Neuron (in vitro differentiated cells): ENCODE results near the gene AQP10.

Experiments
- H2AFZ ChIP-seq: one replicate; pipeline ENCODE4 v1.6.1; 2013; ENCODE audit warnings: low read depth, mild to moderate bottlenecking, inconsistent platforms, low read length, moderate library complexity
- H3K27me3 ChIP-seq: one replicate; pipeline ENCODE4 v1.6.1; 2013; ENCODE audit warnings: low read length; ENCODE audit not compliant: insufficient read depth
- H3K36me3 ChIP-seq: one replicate; pipeline ENCODE4 v1.6.1; 2013; ENCODE audit warnings: low read length; ENCODE audit not compliant: insufficient read depth
- H3K4me1 ChIP-seq: one replicate; pipeline ENCODE4 v1.6.1; 2013; ENCODE audit warnings: low read length; ENCODE audit not compliant: insufficient read depth
- H3K4me3 ChIP-seq: 2 replicates; pipeline ENCODE4 v1.5.1; 2013; ENCODE audit warnings: mild to moderate bottlenecking, low read length, moderate library complexity
- H3K9me3 ChIP-seq: one replicate; pipeline ENCODE4 v1.6.1; 2013; ENCODE audit warnings: low read length

Gene AQP10

GRCh38 chr1:154342836-154343472, 22.1 kb downstream of the AQP10 start:
- H3K4me3 ChIP-seq = no peak overlapping the region

GRCh38 chr1:154344977-154345837, 24.3 kb downstream of the AQP10 start:
- peaks cover 79% of the 10 kb centered on the region for H3K36me3 ChIP-seq
- no peak overlapping the region for H2AFZ ChIP-seq
- H3K27me3 ChIP-seq = no peaks in the 10 kb centered on the region
- H3K4me3 ChIP-seq = no peak overlapping the region
- no peaks in the 10 kb centered on the region for H3K4me1 ChIP-seq
- no peaks in the 10 kb centered on the region for H3K9me3 ChIP-seq

More at GRCh38 chr1:154342836-154343472, 22.1 kb downstream of the AQP10 start:
- no peaks in the 10 kb centered on the region for H3K9me3 ChIP-seq
- H2AFZ ChIP-seq = no peak overlapping the region
- H3K27me3 ChIP-seq = no peaks in the 10 kb centered on the region
- H3K4me1 ChIP-seq = no peaks in the 10 kb centered on the region
- H3K36me3 ChIP-seq = peaks cover 85% of the 10 kb centered on the region

GRCh38 chr1:154346276-154346917, 25.5 kb downstream of the AQP10 start:
- Histone ChIP-seq H3K4me1 (no peaks in the 10 kb centered on the region), H3K9me3 (no peaks in the 10 kb centered on the region), H2AFZ (no peak overlapping the region), H3K27me3 (no peaks in the 10 kb centered on the region), H3K4me3 (no peak overlapping the region), H3K36me3 (peaks cover 67% of the 10 kb centered on the region)

DNA sequence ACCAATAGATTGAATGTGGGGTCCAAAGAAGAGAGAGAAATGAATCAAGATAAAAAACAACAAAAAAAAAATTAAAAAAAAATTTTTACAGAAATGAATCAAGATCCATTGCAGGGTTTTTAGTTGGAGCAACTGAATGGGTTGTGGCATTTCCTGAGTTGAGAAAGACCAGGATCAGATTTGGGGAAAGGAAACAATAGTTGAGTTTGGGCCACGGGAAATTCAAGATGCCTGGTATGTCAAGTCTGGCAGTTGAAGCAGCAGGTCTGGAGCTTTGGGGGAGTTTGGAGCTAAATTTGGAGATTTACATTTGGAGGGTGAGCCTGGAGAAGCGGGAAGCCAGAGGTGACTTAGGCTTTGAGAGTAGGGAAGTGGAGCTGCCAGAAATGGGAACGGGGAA, 27.1 kb downstream of the AQP10 start:
- Histone ChIP-seq H3K4me1 (peaks cover 9% of the 10 kb centered on the region), H2AFZ (no peak overlapping the region), H3K4me3 (no peak overlapping the region), H3K36me3 (peaks cover 54% of the 10 kb centered on the region), H3K27me3 (no peaks in the 10 kb centered on the region), H3K9me3 (no peaks in the 10 kb centered on the region)

GRCh38 chr1:154348429-154349076, 27.7 kb downstream of the AQP10 start:
- H3K9me3 ChIP-seq = no peaks in the 10 kb centered on the region
- H3K4me3 ChIP-seq = no peak overlapping the region
- H2AFZ ChIP-seq = no peak overlapping the region
- no peaks in the 10 kb centered on the region for H3K27me3 ChIP-seq
- peaks cover 48% of the 10 kb centered on the region for H3K36me3 ChIP-seq
- peaks cover 15% of the 10 kb centered on the region for H3K4me1 ChIP-seq

DNA sequence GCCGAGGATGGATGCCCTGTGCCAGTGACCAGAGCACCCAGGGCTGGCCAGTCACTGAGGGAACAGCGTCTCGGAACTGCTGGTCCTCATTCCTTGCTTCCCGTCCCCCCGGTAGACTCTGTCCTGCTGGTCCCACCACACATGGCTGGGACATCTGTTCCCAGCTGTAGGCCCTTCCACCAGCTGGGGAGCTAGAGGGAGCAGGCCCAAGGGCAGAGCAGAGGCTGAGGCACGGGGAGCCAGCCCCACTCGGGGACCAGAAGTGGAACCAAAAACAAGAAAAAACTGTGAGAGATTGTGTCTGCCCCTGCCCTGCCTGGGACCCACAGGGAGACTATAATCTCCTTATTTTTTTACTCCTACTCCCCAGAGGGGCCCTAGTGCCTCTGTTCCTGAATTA, 28.2 kb downstream of the AQP10 start:
- Histone ChIP-seq H3K4me1 (peaks cover 20% of the 10 kb centered on the region), H3K36me3 (peaks cover 42% of the 10 kb centered on the region), H2AFZ (no peak overlapping the region), H3K4me3 (no peak overlapping the region), H3K9me3 (no peaks in the 10 kb centered on the region), H3K27me3 (no peaks in the 10 kb centered on the region)

GRCh38 chr1:154350383-154350782, 29.5 kb downstream of the AQP10 start:
- H2AFZ ChIP-seq = no peak overlapping the region
- H3K4me3 ChIP-seq = no peak overlapping the region
- peaks cover 22% of the 10 kb centered on the region for H3K4me1 ChIP-seq
- H3K27me3 ChIP-seq = no peaks in the 10 kb centered on the region
- H3K9me3 ChIP-seq = no peaks in the 10 kb centered on the region
- peaks cover 30% of the 10 kb centered on the region for H3K36me3 ChIP-seq

DNA sequence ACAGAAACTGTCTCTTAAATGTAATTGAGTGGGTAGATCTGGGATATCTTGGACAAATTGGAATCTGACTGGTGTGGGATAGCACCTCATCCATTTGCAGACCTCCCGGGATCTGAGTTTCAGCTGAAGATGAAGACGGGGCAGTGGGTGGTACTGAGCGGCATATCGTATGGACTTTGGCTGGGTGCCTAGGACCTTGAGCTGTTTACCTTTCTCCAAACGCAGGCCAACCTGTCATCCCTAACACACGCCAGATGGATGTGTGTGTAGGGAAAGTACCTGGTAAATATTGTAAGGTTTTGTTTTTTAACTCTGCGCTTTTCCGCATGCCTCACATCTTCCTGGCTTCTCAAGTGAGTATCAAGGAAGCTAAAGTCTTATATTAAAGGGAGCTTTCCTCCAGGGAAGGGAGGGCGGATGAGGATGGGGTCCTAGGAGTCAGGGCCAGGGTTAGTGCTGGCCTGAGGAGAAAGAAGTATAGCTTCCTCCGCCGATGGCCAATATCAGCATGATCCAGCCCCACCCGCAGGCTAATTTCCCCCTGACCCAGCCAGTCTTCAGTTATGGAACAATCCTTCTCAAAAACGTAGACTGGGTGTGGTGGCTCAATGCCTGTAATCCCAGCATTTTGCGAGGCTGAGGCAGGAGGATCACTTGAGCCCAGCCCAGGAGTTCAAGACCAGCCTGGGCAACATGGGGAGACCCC, 30.6 kb downstream of the AQP10 start:
- peaks cover 18% of the 10 kb centered on the region for H3K36me3 ChIP-seq
- no peak overlapping the region for H3K4me3 ChIP-seq
- H2AFZ ChIP-seq = no peak overlapping the region

DNA sequence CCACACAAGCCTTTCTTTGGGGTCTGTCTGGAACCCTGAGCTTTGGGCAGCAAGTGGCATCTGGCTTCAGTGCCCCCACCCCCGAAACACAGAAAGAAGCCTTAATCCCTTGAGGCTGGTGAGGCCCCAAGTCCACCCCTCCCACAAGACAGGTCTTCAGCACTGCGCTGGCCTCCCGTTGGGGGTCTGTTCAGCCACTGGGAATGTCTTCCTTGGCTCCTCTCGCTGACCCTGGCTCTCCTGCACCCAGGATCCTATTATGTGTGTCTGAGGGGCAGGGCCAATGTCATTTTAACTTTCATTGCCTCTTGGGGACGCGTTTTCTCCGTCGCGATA, 31.3 kb downstream of the AQP10 start:
- Histone ChIP-seq H3K4me1 (peaks cover 22% of the 10 kb centered on the region), H2AFZ (no peak overlapping the region), H3K9me3 (no peaks in the 10 kb centered on the region), H3K36me3 (peaks cover 15% of the 10 kb centered on the region), H3K27me3 (no peaks in the 10 kb centered on the region), H3K4me3 (no peak overlapping the region)

More for the DNA sequence above, 30.6 kb downstream of the AQP10 start:
- Histone ChIP-seq H3K27me3 (no peaks in the 10 kb centered on the region), H3K4me1 (peaks cover 22% of the 10 kb centered on the region), H3K9me3 (no peaks in the 10 kb centered on the region)

- Histone ChIP-seq H3K9me3 (no peaks in the 10 kb centered on the region), H3K27me3 (no peaks in the 10 kb centered on the region), H3K4me1 (peaks cover 22% of the 10 kb centered on the region), H3K4me3 (peak overlapping the region; percentile 11), H2AFZ (no peak overlapping the region), H3K36me3 (peaks cover 13% of the 10 kb centered on the region)
These were observed 31.9 kb downstream of the AQP10 start for GRCh38 chr1:154352581-154353459.

DNA sequence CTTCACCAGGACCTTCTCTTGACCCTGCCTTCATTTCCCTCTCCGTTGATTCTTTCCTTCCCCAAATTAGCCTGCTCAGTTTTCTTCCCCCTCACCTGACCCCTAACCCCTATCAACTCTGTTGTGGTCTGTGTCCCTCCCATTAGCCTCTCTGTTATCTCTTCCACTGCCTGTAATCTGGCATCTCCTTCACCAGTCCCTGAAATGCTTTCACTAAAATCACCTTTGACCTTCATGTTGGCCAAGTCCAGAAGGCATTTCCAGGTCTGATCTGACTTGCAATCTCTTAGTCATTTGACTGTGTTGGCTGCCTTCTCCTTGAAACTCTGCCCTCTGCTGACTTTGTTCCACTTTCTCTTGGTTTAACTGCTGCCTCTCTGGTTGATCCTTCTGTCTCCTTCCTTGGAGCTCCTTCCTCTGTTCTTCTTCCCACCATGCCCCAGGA, 32.6 kb downstream of the AQP10 start:
- H3K9me3 ChIP-seq = no peaks in the 10 kb centered on the region
- peak overlapping the region; percentile 11 for H3K4me3 ChIP-seq
- peaks cover 22% of the 10 kb centered on the region for H3K4me1 ChIP-seq
- H2AFZ ChIP-seq = no peak overlapping the region
- no peaks in the 10 kb centered on the region for H3K27me3 ChIP-seq
- H3K36me3 ChIP-seq = peaks cover 8% of the 10 kb centered on the region

GRCh38 chr1:154353966-154354365, 33.1 kb downstream of the AQP10 start:
- H3K27me3 ChIP-seq = no peaks in the 10 kb centered on the region
- no peak overlapping the region for H3K4me3 ChIP-seq
- no peaks in the 10 kb centered on the region for H3K9me3 ChIP-seq
- H3K36me3 ChIP-seq = peaks cover 3% of the 10 kb centered on the region
- no peak overlapping the region for H2AFZ ChIP-seq
- H3K4me1 ChIP-seq = peaks cover 22% of the 10 kb centered on the region
